Measurements from ENCODE around the gene OR1J4.

GRCh38 chr9:122536134-122536533, 17.2 kb downstream of the OR1J4 start:
- TF ChIP-seq FOSL1 (IDR thresholded peaks at IDR 0.05; ENCODE audit: low read depth) (no peak), EZH2 (IDR thresholded peaks at IDR 0.05) (no peak), CTCF (IDR thresholded peaks at IDR 0.05 in 2 of 3, conservative IDR thresholded peaks at IDR 0.05 in 1 of 3; ENCODE audit: borderline replicate concordance in 1 of 3, insufficient read depth in 1 of 3, low read depth in 2 of 3, low read length in 2 of 3) (no peak)
